HEK293 (cell line): ENCODE data around the gene FUCA1.

Experiments used
- CTCF ChIA-PET: fragments of 350-600 bp; formaldehyde crosslinking; extraction: SDS; loops from one replicate; lab custom pipeline; 2021; ENCODE audit warnings: antibody characterized with exemption; lab: Yijun Ruan, JAX
- POLR2A ChIA-PET: fragments of 300-600 bp; formaldehyde crosslinking; extraction: SDS; loops from one replicate; lab custom pipeline; 2020; ENCODE audit warnings: antibody characterized with exemption, inconsistent platforms; lab: Yijun Ruan, JAX
- H3K27ac ChIP-seq: fragments of 200-500 bp; sonication (Bioruptor generic); 2 replicates; pipeline ENCODE4 v1.5.1; 2014; ENCODE audit warnings: low read depth, low read length, control low read depth, inconsistent platforms; ENCODE audit errors: extremely low read depth
- H3K36me3 ChIP-seq, 2 experiments: fragments of 200-500 bp in 1 of 2; sonication (Bioruptor generic) in 1 of 2; 1 replicate in 1 of 2; 2 replicates in 1 of 2; pipeline ENCODE4 v1.5.1; 2014 to 2017; ENCODE audit warnings: inconsistent platforms in 2 of 2, low read length in 2 of 2; ENCODE audit not compliant: control insufficient read depth in 2 of 2, insufficient read depth in 1 of 2
- H3K4me1 ChIP-seq: fragments of 200-500 bp; sonication (Bioruptor generic); 2 replicates; pipeline ENCODE4 v1.5.1; 2014; ENCODE audit warnings: mild to moderate bottlenecking, low read length, inconsistent platforms; ENCODE audit not compliant: control insufficient read depth, insufficient read depth
- H3K4me3 ChIP-seq: 2 replicates; pipeline ENCODE4 v1.5.1; 2011; ENCODE audit warnings: low read depth, mild to moderate bottlenecking, control low read depth, low read length, moderate library complexity
- H3K9me3 ChIP-seq: fragments of 200-500 bp; sonication (Bioruptor generic); 2 replicates; pipeline ENCODE4 v1.5.1; 2014; ENCODE audit warnings: low read depth, low read length, inconsistent platforms; ENCODE audit not compliant: control insufficient read depth, insufficient read depth
- GLIS2 ChIP-seq: fragments of 450-650 bp; formaldehyde crosslinking; IDR thresholded peaks from 2 replicates; pipeline ENCODE4 v1.5.1; 2016; ENCODE audit warnings: missing biosample characterization, missing genetic modification characterization
- ZNF449 ChIP-seq: fragments of 450-650 bp; formaldehyde crosslinking; IDR thresholded peaks from 2 replicates; pipeline ENCODE4 v1.5.1; 2017; ENCODE audit warnings: missing biosample characterization, mild to moderate bottlenecking, missing genetic modification characterization, moderate library complexity

The FUCA1 gene

GRCh38 chr1:23795676-23796465, 72.2 kb downstream of the FUCA1 start:
- Histone ChIP-seq H3K4me1 (0 out of 2 replicates have a peak, but pooled peaks cover 4% of the 10 kb centered on the region), H3K9me3 (no peaks in the 10 kb centered on the region), H3K36me3 (peaks cover 0 to 69% of the 10 kb centered on the region in 2 experiments; a peak in 2 of 3 replicates), H3K27ac (no peak overlapping the region), H3K4me3 (no peak overlapping the region)
- ChIA-PET POLR2A (interaction anchor here (1.5 to 8.9 kb wide), 2 partner anchors 11 to 18 kb away, joined by 3 to 101 read pairs; partner anchors contain the start of gene PITHD1), CTCF (no interaction called here)
- TF ChIP-seq ZNF449 (tag by site-specific recombination), result no peak
- TF ChIP-seq GLIS2 (tag by site-specific recombination), result peak; percentile 39; the same call in 1 of the 2 replicates
